Loucy (cell line): ENCODE results near the gene PDLIM7.

Source experiments
- CTCF ChIP-seq: fragments of 200-600 bp; sonication (generic); conservative IDR thresholded peaks from 2 replicates; pipeline ENCODE4 v1.5.1; 2014; ENCODE audit warnings: mild to moderate bottlenecking, antibody characterized with exemption, low read length
- EZH2phosphoT487 ChIP-seq: fragments of 200-600 bp; IDR thresholded peaks from 2 replicates; pipeline ENCODE4 v1.6.1; 2018; ENCODE audit warnings: antibody characterized with exemption, mild to moderate bottlenecking, moderate library complexity, borderline replicate concordance

DNA sequence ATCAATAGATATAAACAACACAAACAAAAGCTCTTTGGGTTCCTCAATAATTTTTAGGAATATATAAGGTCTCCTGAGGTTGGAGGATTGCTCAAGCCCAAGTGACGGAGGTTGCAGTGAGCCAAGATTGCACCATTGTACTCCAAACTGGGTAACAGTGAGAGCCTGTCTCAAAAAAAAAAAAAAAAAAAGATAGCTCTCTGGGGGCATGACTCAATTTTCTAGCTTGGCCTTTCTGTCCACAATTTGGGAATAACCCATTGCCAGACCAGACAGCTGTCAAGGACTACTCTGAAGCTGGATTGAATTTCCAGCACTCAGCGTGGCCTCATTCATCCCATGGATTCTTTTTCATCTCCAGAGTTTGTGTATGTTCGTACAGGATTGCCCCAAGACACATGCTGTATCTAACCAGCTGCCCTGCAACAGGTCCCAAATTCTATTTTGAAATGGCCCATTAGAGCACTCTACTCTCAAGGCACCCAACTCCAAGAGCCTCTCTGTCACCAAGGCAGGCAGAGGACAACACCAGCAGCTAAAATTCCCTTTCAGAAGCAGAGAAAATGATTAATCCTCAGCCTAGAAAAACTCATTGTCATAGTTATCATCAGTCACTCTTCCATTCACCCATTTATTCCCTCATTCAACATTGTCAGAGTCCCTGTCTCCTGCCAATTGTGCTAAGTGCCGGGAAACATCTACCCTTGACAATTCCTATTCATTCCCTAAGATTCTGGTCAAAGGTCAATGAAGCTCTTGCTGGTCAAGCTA is 48.3 kb upstream of the PDLIM7 start:
- TF ChIP-seq CTCF (no peak), EZH2phosphoT487 (no peak)
